SK-N-SH (cell line): ENCODE measurements around the gene PPP2R5B. TPM values are rescaled to one million over a fixed set of nuclear protein-coding genes. Genes with fewer than 3 reads are reported as not detected.

Experiments used
- CTCF ChIA-PET: fragments of 300-600, 350-600 bp; formaldehyde crosslinking; extraction: SDS; loops from one replicate; lab custom pipeline; 2021; lab: Yijun Ruan, JAX
- POLR2A ChIA-PET: fragments of 350-600 bp; sonication (Branson Sonifier 250); formaldehyde crosslinking; extraction: SDS; loops from one replicate; lab custom pipeline; 2020; ENCODE audit warnings: antibody characterized with exemption, inconsistent platforms; lab: Yijun Ruan, JAX
- DNase-seq: peaks from one replicate; pipeline ENCODE4 v3.0.0; 2012
- H2AFZ ChIP-seq: fragments of 200-600 bp; sonication (generic); 2 replicates; pipeline ENCODE4 v1.8.1; 2016; ENCODE audit warnings: antibody characterized with exemption, mild to moderate bottlenecking, low read depth
- H3F3A ChIP-seq: fragments of 200-600 bp; sonication (generic); replicated peaks from 2 replicates; pipeline ENCODE3; 2016; ENCODE audit warnings: antibody characterized with exemption, mild to moderate bottlenecking; ENCODE audit not compliant: insufficient read depth
- H3K27ac ChIP-seq, 2 experiments: fragments of 200-500 bp in 1 of 2; fragments of 200-600 bp in 1 of 2; sonication (Bioruptor generic) in 1 of 2; sonication (generic), shearing (Covaris generic) in 1 of 2; 2 replicates each; pipeline versions ENCODE4 v1.5.1 to v1.6.1; 2014 to 2016; ENCODE audit warnings: low read depth in 2 of 2, inconsistent platforms in 1 of 2, low read length in 1 of 2, mild to moderate bottlenecking in 1 of 2, mixed read lengths in 1 of 2
- H3K27me3 ChIP-seq: fragments of 200-600 bp; sonication (generic), shearing (Covaris generic); 2 replicates; pipeline ENCODE4 v1.6.1; 2016; ENCODE audit warnings: mixed run types; ENCODE audit not compliant: insufficient read depth
- H3K36me3 ChIP-seq, 2 experiments: fragments of 200-500 bp in 1 of 2; fragments of 200-600 bp in 1 of 2; sonication (Bioruptor generic) in 1 of 2; sonication (generic) in 1 of 2; replicated peaks in 1 of 2; 2 replicates each; pipeline versions ENCODE3 to v1.5.1; 2014 to 2016; ENCODE audit warnings: low read length in 1 of 2, mild to moderate bottlenecking in 1 of 2; ENCODE audit not compliant: insufficient read depth in 2 of 2, control insufficient read depth in 1 of 2
- H3K4me1 ChIP-seq, 2 experiments: fragments of 200-500 bp in 1 of 2; fragments of 200-600 bp in 1 of 2; sonication (Bioruptor generic) in 1 of 2; sonication (generic), shearing (Covaris generic) in 1 of 2; 2 replicates each; pipeline versions ENCODE4 v1.5.1 to v1.6.1; 2014 to 2016; ENCODE audit warnings: low read depth in 1 of 2, low read length in 1 of 2, mixed run types in 1 of 2; ENCODE audit not compliant: insufficient read depth in 2 of 2, control insufficient read depth in 1 of 2
- H3K4me2 ChIP-seq: fragments of 200-600 bp; sonication (generic), shearing (Covaris generic); 2 replicates; pipeline ENCODE4 v1.6.1; 2017; ENCODE audit warnings: mixed run types
- H3K4me3 ChIP-seq, 2 experiments: fragments of 200-500 bp in 1 of 2; fragments of 200-600 bp in 1 of 2; sonication (Bioruptor generic) in 1 of 2; sonication (generic), shearing (Covaris generic) in 1 of 2; 2 replicates each; pipeline versions ENCODE4 v1.5.1 to v1.8.1; 2014 to 2016; ENCODE audit warnings: low read depth in 2 of 2, inconsistent platforms in 1 of 2, low read length in 1 of 2, mild to moderate bottlenecking in 1 of 2, mixed read lengths in 1 of 2, moderate library complexity in 1 of 2
- H3K79me2 ChIP-seq: fragments of 200-600 bp; sonication (generic); 2 replicates; pipeline ENCODE4 v1.8.1; 2017; ENCODE audit warnings: mild to moderate bottlenecking; ENCODE audit not compliant: insufficient read depth
- H3K9ac ChIP-seq: fragments of 200-600 bp; sonication (generic); 2 replicates; pipeline ENCODE4 v1.6.1; 2017; ENCODE audit warnings: mixed run types
- H3K9me2 ChIP-seq: fragments of 200-600 bp; sonication (generic); 2 replicates; pipeline ENCODE4 v1.6.1; 2017; ENCODE audit warnings: mixed run types
- H3K9me3 ChIP-seq: fragments of 200-600 bp; sonication (generic); 2 replicates; pipeline ENCODE4 v1.6.1; 2017; ENCODE audit warnings: mixed run types, mild to moderate bottlenecking, moderate library complexity
- H4K20me1 ChIP-seq: fragments of 200-600 bp; sonication (generic); 2 replicates; pipeline ENCODE4 v1.6.1; 2017; ENCODE audit warnings: mild to moderate bottlenecking, mixed run types; ENCODE audit not compliant: insufficient read depth
- ELF1 ChIP-seq: IDR thresholded peaks from 2 replicates; pipeline ENCODE4 v1.4.0; 2012
- EP300 ChIP-seq, 2 experiments: IDR thresholded peaks; 2 replicates each; pipeline versions ENCODE4 v1.4.0 to v1.6.1; 2012; ENCODE audit warnings: borderline replicate concordance in 1 of 2, low read depth in 1 of 2, low read length in 1 of 2
- EZH2phosphoT487 ChIP-seq: fragments of 200-600 bp; sonication (generic); IDR thresholded peaks from 2 replicates; pipeline ENCODE4 v1.6.1; 2017; ENCODE audit warnings: low read depth, mixed run types, mild to moderate bottlenecking, antibody characterized with exemption, moderate library complexity, borderline replicate concordance
- FOSL2 ChIP-seq: IDR thresholded peaks from 2 replicates; pipeline ENCODE4 v1.4.0; 2012; ENCODE audit warnings: low read depth, mild to moderate bottlenecking, moderate library complexity, borderline replicate concordance
- FOXM1 ChIP-seq: IDR thresholded peaks from 2 replicates; pipeline ENCODE4 v1.4.0; 2012; ENCODE audit warnings: low read depth, mild to moderate bottlenecking
- GABPA ChIP-seq: IDR thresholded peaks from 2 replicates; pipeline ENCODE4 v1.4.0; 2012; ENCODE audit warnings: low read depth, mild to moderate bottlenecking
- JUND ChIP-seq: IDR thresholded peaks from 2 replicates; pipeline ENCODE4 v1.4.0; 2012
- MEF2A ChIP-seq: IDR thresholded peaks from 2 replicates; pipeline ENCODE4 v1.4.0; 2012; ENCODE audit warnings: low read depth, borderline replicate concordance
- MXI1 ChIP-seq: IDR thresholded peaks from 2 replicates; pipeline ENCODE4 v1.6.1; 2012; ENCODE audit warnings: mild to moderate bottlenecking, low read depth, low read length, improper control_type of control experiment
- NRF1 ChIP-seq: IDR thresholded peaks from 2 replicates; pipeline ENCODE4 v1.6.1; 2012; ENCODE audit warnings: low read depth, mild to moderate bottlenecking, low read length
- POLR2AphosphoS5 ChIP-seq: IDR thresholded peaks from 2 replicates; pipeline ENCODE4 v1.6.1; 2012; ENCODE audit warnings: low read depth, low read length
- RCOR1 ChIP-seq: fragments of 150-350 bp; IDR thresholded peaks from 2 replicates; pipeline ENCODE4 v1.6.1; 2017; ENCODE audit warnings: antibody characterized with exemption, low read length
- RFX5 ChIP-seq: IDR thresholded peaks from 2 replicates; pipeline ENCODE4 v1.6.1; 2012; ENCODE audit warnings: mild to moderate bottlenecking, improper control_type of control experiment, low read length
- RXRA ChIP-seq: IDR thresholded peaks from 2 replicates; pipeline ENCODE4 v1.4.0; 2012; ENCODE audit warnings: low read depth, mild to moderate bottlenecking, borderline replicate concordance
- SIN3A ChIP-seq: IDR thresholded peaks from 2 replicates; pipeline ENCODE4 v1.6.1; 2012; ENCODE audit warnings: low read depth, mild to moderate bottlenecking, low read length, moderate library complexity, borderline replicate concordance
- SMC3 ChIP-seq: IDR thresholded peaks from 2 replicates; pipeline ENCODE4 v1.6.1; 2012; ENCODE audit warnings: low read depth, low read length, improper control_type of control experiment
- TAF1 ChIP-seq: IDR thresholded peaks from 2 replicates; pipeline ENCODE4 v1.6.1; 2012; ENCODE audit warnings: low read depth, mild to moderate bottlenecking, low read length, moderate library complexity, borderline replicate concordance
- TCF12 ChIP-seq: IDR thresholded peaks from 2 replicates; pipeline ENCODE4 v1.4.0; 2012
- YY1 ChIP-seq: IDR thresholded peaks from 2 replicates; pipeline ENCODE4 v1.4.0; 2012; ENCODE audit warnings: low read depth, mild to moderate bottlenecking
- WGBS: methylation state at CpG from one replicate; pipeline ENCODE4 v1.1.6; 2017; ENCODE audit warnings: low lambda C conversion rate; 5-methylcytosine and 5-hydroxymethylcytosine counted together
- polyA plus RNA-seq, 3 experiments: library from polyadenylated mRNA; depleted of rRNA; stranded (reverse); fragments of >200 nt; gene quantifications; 2 replicates each; pipeline ENCODE4 v1.2.3, GENCODE V29; 2012
- TF ChIP-seq, protein P1 (sequence below): IDR thresholded peaks from 2 replicates; pipeline ENCODE4 v1.4.0; 2012; ENCODE audit warnings: low read depth, borderline replicate concordance
- TF ChIP-seq, protein P2 (sequence below): IDR thresholded peaks from 2 replicates; pipeline ENCODE4 v1.4.0; 2012; ENCODE audit warnings: low read depth
- TF ChIP-seq, protein P3 (sequence below): IDR thresholded peaks from 2 replicates; pipeline ENCODE4; 2012
- TF ChIP-seq, protein P4 (sequence below): fragments of 150-350 bp; IDR thresholded peaks from 2 replicates; pipeline ENCODE4 v1.6.1; 2017; ENCODE audit warnings: antibody characterized with exemption, low read length, low read depth, borderline replicate concordance

Gene PPP2R5B
- polyA plus RNA-seq, 1 of the 3 experiments (the other 2 are of a cell fraction), result 15.1 TPM

DNA sequence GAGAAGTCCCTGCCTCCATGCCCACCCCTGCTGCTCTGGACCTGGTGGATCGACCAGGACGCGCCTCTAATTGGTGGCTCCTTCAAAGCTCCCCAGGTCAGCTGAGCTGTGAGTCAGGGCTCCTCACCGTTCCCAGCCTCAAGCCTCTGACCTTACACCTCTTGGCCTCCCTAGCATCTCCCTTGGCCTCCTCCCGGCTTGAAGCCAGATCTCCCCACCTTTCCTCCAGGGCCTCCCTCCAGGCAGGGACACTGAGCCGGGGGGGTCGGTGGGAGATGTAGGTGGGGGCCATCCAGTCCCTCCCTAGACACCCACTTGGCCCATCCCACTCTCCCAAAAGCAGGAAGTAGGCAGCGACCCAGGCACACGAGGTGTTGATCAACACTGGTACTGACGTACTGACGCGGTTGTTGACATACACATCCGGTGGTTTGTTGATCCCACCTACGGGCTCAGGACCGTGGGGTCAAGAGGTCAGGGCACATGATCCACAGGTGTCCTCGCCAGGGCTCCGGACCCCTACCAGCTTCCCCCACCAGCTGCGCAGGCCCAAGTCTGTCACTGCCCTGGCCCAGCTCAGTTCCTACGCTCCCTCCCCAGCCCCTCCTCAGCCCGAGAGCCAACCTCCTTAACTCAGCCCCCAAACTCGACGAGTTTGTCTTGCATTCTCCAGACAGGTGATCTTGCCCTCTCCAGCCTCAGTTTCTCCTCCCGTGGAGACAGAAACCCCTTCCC is 8.3 kb upstream of the PPP2R5B start:
- Histone ChIP-seq H2AFZ (peak overlapping the region; percentile 35; the same call in 1 of the 2 replicates), H3K4me3 (peak overlapping the region; percentile 91 to 96), H3K4me2 (peak overlapping the region; percentile 98), H3K9me2 (no peaks in the 10 kb centered on the region), H3K9ac (peak overlapping the region; percentile 92), H3F3A (no peaks in the 10 kb centered on the region), H3K9me3 (no peaks in the 10 kb centered on the region), H4K20me1 (no peaks in the 10 kb centered on the region), H3K4me1 (peaks cover 8 to 15% of the 10 kb centered on the region in 2 experiments; a peak in 3 of 4 replicates), H3K27me3 (no peaks in the 10 kb centered on the region), H3K36me3 (peaks cover 0 to 25% of the 10 kb centered on the region in 2 experiments), H3K27ac (peak overlapping the region; percentile 54 to 69; a peak in 2 of 4 replicates), H3K79me2 (peaks cover 16% of the 10 kb centered on the region; the same call in 1 of the 2 replicates)
- CTCF ChIA-PET, result interaction anchor here (0.8 to 2.5 kb wide), 5 partner anchors 22 to 612 kb away, joined by 3 to 8 read pairs (median 4); partner anchors contain the start of gene ARL2
- POLR2A ChIA-PET, result no interaction called here
- TF ChIP-seq, protein P1, sequence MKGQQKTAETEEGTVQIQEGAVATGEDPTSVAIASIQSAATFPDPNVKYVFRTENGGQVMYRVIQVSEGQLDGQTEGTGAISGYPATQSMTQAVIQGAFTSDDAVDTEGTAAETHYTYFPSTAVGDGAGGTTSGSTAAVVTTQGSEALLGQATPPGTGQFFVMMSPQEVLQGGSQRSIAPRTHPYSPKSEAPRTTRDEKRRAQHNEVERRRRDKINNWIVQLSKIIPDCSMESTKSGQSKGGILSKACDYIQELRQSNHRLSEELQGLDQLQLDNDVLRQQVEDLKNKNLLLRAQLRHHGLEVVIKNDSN, result no peak
- TF ChIP-seq, protein P2, sequence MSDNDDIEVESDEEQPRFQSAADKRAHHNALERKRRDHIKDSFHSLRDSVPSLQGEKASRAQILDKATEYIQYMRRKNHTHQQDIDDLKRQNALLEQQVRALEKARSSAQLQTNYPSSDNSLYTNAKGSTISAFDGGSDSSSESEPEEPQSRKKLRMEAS, result no peak
- TF ChIP-seq EZH2phosphoT487 (no peak), ELF1 (0 out of 2 replicates have a peak, but pooled peaks have one; percentile 35)
- 9% methylated on average over 15 of the region's 23 CpGs for WGBS
- peak; percentile 70 for DNase-seq

DNA sequence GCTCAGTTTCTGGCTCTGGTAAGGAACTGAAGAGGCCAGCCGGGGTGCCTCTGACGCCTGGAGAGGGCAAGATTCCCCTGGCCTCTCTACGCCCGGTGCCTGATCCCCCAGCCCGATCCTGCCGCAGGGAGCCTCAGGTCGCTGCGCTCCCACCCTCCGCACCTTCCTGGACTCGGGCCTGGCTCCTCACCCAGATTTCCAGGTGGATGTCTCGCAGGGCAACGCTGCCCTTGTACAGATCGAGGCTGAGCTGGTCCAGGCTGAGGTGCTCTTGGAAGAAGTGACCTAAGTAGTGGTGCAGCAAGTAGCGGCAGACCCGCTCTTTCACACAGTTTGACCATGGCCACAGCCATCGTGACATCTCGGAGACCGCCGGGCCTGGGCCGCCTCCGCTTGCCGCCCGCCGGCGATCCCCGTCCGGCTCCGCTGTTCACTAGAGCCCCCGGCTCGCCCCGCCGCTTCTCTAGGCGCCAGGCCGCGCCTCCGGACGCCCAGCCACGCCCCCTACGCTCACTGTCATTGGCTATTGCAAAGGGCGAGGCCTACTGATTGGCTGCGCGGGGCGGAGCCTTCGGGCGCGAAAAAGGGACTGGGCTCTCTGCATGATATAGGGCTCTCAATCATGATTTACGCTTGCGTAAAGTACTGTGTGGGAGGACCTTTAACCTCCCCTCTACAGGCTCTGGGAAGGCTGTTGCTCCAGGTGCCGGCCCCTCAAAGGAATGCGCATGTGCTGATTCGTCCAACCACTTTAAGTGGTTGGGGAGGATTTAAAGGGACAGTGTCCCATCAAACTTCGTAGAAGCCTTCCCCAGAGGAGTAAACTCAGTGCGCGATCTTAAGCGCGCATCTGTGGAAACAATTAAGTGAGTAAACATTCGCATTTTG is 7.5 kb upstream of the PPP2R5B start, which contains the start of gene ATG2A:
ATG2A (minus strand) TSS at position 435 of the 888 bp plus-strand sequence; CDS start at position 361, 74 bp downstream.
- peaks cover 16% of the 10 kb centered on the region; the same call in 1 of the 2 replicates for H3K79me2 ChIP-seq
- H3K4me1 ChIP-seq, result peaks cover 8 to 15% of the 10 kb centered on the region in 2 experiments; a peak in 3 of 4 replicates
- H3F3A ChIP-seq, result no peaks in the 10 kb centered on the region
- H3K9ac ChIP-seq, result peak within 1 kb of the TSS; percentile 92
- ChIA-PET CTCF (interaction anchor here (0.6 to 2.5 kb wide), 6 partner anchors 15 to 612 kb away, joined by 3 to 8 read pairs (median 3); partner anchors contain the start of gene ARL2), POLR2A (no interaction called here)
- whole genome bisulfite sequencing, result 1% methylated on average over 18 of the region's 57 CpGs
- no peaks in the 10 kb centered on the region for H3K9me3 ChIP-seq
- peak within 1 kb of the TSS; percentile 58 to 77 for H3K27ac ChIP-seq
- H3K4me3 ChIP-seq, result peak within 1 kb of the TSS; percentile 91 to 96
- H3K4me2 ChIP-seq, result peak within 1 kb of the TSS; percentile 98
- H2AFZ ChIP-seq, result peak within 1 kb of the TSS; percentile 94
- no peaks in the 10 kb centered on the region for H3K27me3 ChIP-seq
- peak; percentile 97 for DNase-seq
- H4K20me1 ChIP-seq, result no peaks in the 10 kb centered on the region
- H3K9me2 ChIP-seq, result no peaks in the 10 kb centered on the region
- peaks cover 0 to 17% of the 10 kb centered on the region in 2 experiments for H3K36me3 ChIP-seq
- no peak for TF ChIP-seq MEF2A
- TF ChIP-seq SIN3A, result peak; percentile 57; the same call in 1 of the 2 replicates
- TF ChIP-seq POLR2AphosphoS5, result peak; percentile 47; the same call in 1 of the 2 replicates
- TF ChIP-seq RCOR1, result no peak
- TF ChIP-seq, protein P2, result peak; percentile 65
- TF ChIP-seq NRF1, result peak; percentile 74
- peak; percentile 100 for TF ChIP-seq MXI1
- no peak for TF ChIP-seq RXRA
- TF ChIP-seq TCF12, result no peak
- TF ChIP-seq YY1, result 0 out of 2 replicates have a peak, but pooled peaks have one; percentile 36
- no peak for TF ChIP-seq SMC3
- TF ChIP-seq RFX5, result peak; percentile 77
- TF ChIP-seq TAF1, result peak; percentile 88
- TF ChIP-seq JUND, result no peak
- no peak for TF ChIP-seq FOSL2
- no peak for TF ChIP-seq GABPA
- TF ChIP-seq, protein P3, sequence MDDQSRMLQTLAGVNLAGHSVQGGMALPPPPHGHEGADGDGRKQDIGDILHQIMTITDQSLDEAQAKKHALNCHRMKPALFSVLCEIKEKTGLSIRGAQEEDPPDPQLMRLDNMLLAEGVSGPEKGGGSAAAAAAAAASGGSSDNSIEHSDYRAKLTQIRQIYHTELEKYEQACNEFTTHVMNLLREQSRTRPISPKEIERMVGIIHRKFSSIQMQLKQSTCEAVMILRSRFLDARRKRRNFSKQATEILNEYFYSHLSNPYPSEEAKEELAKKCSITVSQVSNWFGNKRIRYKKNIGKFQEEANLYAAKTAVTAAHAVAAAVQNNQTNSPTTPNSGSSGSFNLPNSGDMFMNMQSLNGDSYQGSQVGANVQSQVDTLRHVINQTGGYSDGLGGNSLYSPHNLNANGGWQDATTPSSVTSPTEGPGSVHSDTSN, result peak; percentile 79
- TF ChIP-seq FOXM1, result no peak
- TF ChIP-seq, protein P4, sequence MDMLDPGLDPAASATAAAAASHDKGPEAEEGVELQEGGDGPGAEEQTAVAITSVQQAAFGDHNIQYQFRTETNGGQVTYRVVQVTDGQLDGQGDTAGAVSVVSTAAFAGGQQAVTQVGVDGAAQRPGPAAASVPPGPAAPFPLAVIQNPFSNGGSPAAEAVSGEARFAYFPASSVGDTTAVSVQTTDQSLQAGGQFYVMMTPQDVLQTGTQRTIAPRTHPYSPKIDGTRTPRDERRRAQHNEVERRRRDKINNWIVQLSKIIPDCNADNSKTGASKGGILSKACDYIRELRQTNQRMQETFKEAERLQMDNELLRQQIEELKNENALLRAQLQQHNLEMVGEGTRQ, result no peak
- TF ChIP-seq EP300 (IDR thresholded peaks at IDR 0.05; ENCODE audit: borderline replicate concordance in 1 of 2, low read depth in 1 of 2, low read length in 1 of 2), result no peak
